K562 (cell line): ENCODE measurements around the gene HADHB. TPM values are rescaled to one million over a fixed set of nuclear protein-coding genes. Genes with fewer than 3 reads are reported as not detected.

Experiments
- ARID2 ChIP-seq: fragments of 450-650 bp; IDR thresholded peaks from 2 replicates; pipeline ENCODE4 v1.6.1; 2017; ENCODE audit warnings: antibody characterized with exemption, mild to moderate bottlenecking
- BACH1 ChIP-seq: fragments of 200-800 bp; sonication (Bioruptor generic); IDR thresholded peaks from 2 replicates; pipeline ENCODE4 v1.6.1; 2016; ENCODE audit warnings: missing genetic modification characterization, missing compliant biosample characterization
- BRCA1 ChIP-seq, 2 experiments: fragments of 450-650 bp in 1 of 2; sonication (generic) in 1 of 2; formaldehyde crosslinking in 1 of 2; IDR thresholded peaks; 2 replicates each; pipeline versions ENCODE4 v1.5.0 to v1.6.1; 2017 to 2020; ENCODE audit warnings: mild to moderate bottlenecking in 1 of 2, missing genetic modification reagents in 1 of 2
- BRF2 ChIP-seq: IDR thresholded peaks from 3 replicates; pipeline ENCODE4 v1.6.1; 2011; ENCODE audit warnings: borderline replicate concordance, mild to moderate bottlenecking; ENCODE audit not compliant: insufficient read length, insufficient read depth
- CBX8 ChIP-seq: fragments of 200-600 bp; sonication (generic); IDR thresholded peaks from 2 replicates; pipeline ENCODE4 v1.6.1; 2012; ENCODE audit warnings: borderline replicate concordance, mixed run types, low read depth, mild to moderate bottlenecking, moderate library complexity, mixed read lengths, low read length, control low read depth, inconsistent platforms; ENCODE audit not compliant: poor library complexity, severe bottlenecking; ENCODE audit errors: extremely low read depth
- CC2D1A ChIP-seq: fragments of 450-650 bp; IDR thresholded peaks from 2 replicates; pipeline ENCODE4 v1.6.1; 2017; ENCODE audit warnings: mild to moderate bottlenecking
- E2F1 ChIP-seq: sonication (generic); formaldehyde crosslinking; IDR thresholded peaks from 2 replicates; pipeline ENCODE4 v1.8.1; 2023; ENCODE audit warnings: mild to moderate bottlenecking, missing genetic modification reagents, moderate library complexity
- MAFG ChIP-seq: fragments of 450-650 bp; conservative IDR thresholded peaks from 2 replicates; pipeline ENCODE4 v1.6.1; 2016; ENCODE audit warnings: missing genetic modification characterization, missing compliant biosample characterization
- NR3C1 ChIP-seq: sonication (generic); formaldehyde crosslinking; IDR thresholded peaks from 2 replicates; pipeline ENCODE4 v1.8.1; 2022; ENCODE audit warnings: missing genetic modification reagents
- SMARCA4 ChIP-seq: fragments of 450-650 bp; IDR thresholded peaks from 2 replicates; pipeline ENCODE4 v1.6.1; 2016
- STAT6 ChIP-seq: sonication (generic); formaldehyde crosslinking; IDR thresholded peaks from 2 replicates; pipeline ENCODE4 v1.8.1; 2023; ENCODE audit warnings: mild to moderate bottlenecking, missing genetic modification reagents
- TAF9B ChIP-seq: fragments of 450-650 bp; IDR thresholded peaks from 2 replicates; pipeline ENCODE4 v1.6.1; 2018; ENCODE audit warnings: mild to moderate bottlenecking; ENCODE audit not compliant: partially characterized antibody
- ZBTB5 ChIP-seq: fragments of 450-650 bp; IDR thresholded peaks from 2 replicates; pipeline ENCODE4 v1.6.1; 2017; ENCODE audit warnings: antibody characterized with exemption
- ZNF212 ChIP-seq: fragments of 450-650 bp; formaldehyde crosslinking; IDR thresholded peaks from 2 replicates; pipeline ENCODE4 v1.4.0; 2020; ENCODE audit warnings: mild to moderate bottlenecking
- ZNF384 ChIP-seq: IDR thresholded peaks from 2 replicates; pipeline ENCODE4 v1.6.1; 2012; ENCODE audit warnings: low read depth, low read length, improper control_type of control experiment
- ZNF41 ChIP-seq: fragments of 250-450 bp; sonication (Bioruptor Pico); conservative IDR thresholded peaks from 2 replicates; pipeline ENCODE4 v1.4.0; 2020; ENCODE audit warnings: mild to moderate bottlenecking
- ZNF445 ChIP-seq: fragments of 250-450 bp; sonication (Bioruptor Pico); IDR thresholded peaks from 2 replicates; pipeline ENCODE4 v1.4.0; 2020; ENCODE audit warnings: low read depth, mild to moderate bottlenecking, moderate library complexity
- ZNF583 ChIP-seq: fragments of 250-450 bp; sonication (Bioruptor Pico); IDR thresholded peaks from 2 replicates; pipeline ENCODE4 v1.4.0; 2020
- ZNF695 ChIP-seq: fragments of 450-650 bp; formaldehyde crosslinking; IDR thresholded peaks from 2 replicates; pipeline ENCODE4 v1.4.0; 2020; ENCODE audit warnings: mild to moderate bottlenecking, moderate library complexity
- polyA plus RNA-seq, 8 experiments: library from polyadenylated mRNA; depleted of rRNA in 4 of 8; stranded (reverse) in 5 of 8; unstranded in 3 of 8; fragments of >200 nt; fragmentation: Nextera tagmentation in 2 of 8; fragmentation: Illumina TruSeq in 1 of 8; extraction: Ambion mirVana in 2 of 8; extraction: Trizol in 1 of 8; gene quantifications; 2 replicates each; pipeline versions ENCODE4 v1.2.1 to v1.2.3, GENCODE V29; 2011 to 2014; ENCODE audit warnings: inconsistent platforms in 1 of 8, missing spikeins in 1 of 8
- total RNA-seq, 7 experiments: library from RNA; depleted of rRNA in 6 of 7; stranded (reverse); fragments of >200 nt in 6 of 7; fragmentation: Illumina TruSeq in 2 of 7; extraction: Trizol in 2 of 7; gene quantifications; 2 replicates each; pipeline versions ENCODE4 v1.2.1 to v1.2.3, GENCODE V29; 2011 to 2021; ENCODE audit warnings: low replicate concordance in 1 of 7

HADHB gene
- total and polyA plus RNA-seq, 9 of the 15 experiments (the other 6 are each of a cell fraction or from before 2014, with no cell fraction given): 67.3 to 199 (median 100) TPM

GRCh38 chr2:26244309-26245230 lies at the start of gene HADHB, which contains the start of gene HADHA (continued):
- TF ChIP-seq STAT6 (0 out of 2 replicates have a peak, but pooled peaks have one; percentile 37), ZNF384 (no peak), E2F1 (CRISPR knock-in tag) (peak; percentile 61; the same call in 1 of the 2 replicates), ARID2 (no peak), SMARCA4 (no peak), ZNF445 (CRISPR knock-in tag) (no peak), ZNF695 (CRISPR knock-in tag) (no peak), TAF9B (peak; percentile 74), ZNF212 (CRISPR knock-in tag) (no peak), ZNF583 (CRISPR knock-in tag) (0 out of 2 replicates have a peak, but pooled peaks have one; percentile 3), ZBTB5 (no peak), CC2D1A (peak; percentile 30; the same call in 1 of the 2 replicates), CBX8 (no peak), BRCA1 (IDR thresholded peaks at IDR 0.05) (no peak), BRCA1 (CRISPR knock-in tag; IDR thresholded peaks at IDR 0.05) (no peak), ZNF41 (CRISPR knock-in tag) (no peak), MAFG (tag) (no peak), BACH1 (tag) (no peak), BRF2 (no peak), NR3C1 (CRISPR knock-in tag) (no peak)
